ENCODE measurements around the gene GSTO2. TPM values are rescaled to one million over a fixed set of nuclear protein-coding genes. Genes with fewer than 3 reads are reported as not detected.

Gene GSTO2
- total and polyA plus RNA-seq, 12 donors: 0.25 to 1.6 (median 0.94) TPM

DNA sequence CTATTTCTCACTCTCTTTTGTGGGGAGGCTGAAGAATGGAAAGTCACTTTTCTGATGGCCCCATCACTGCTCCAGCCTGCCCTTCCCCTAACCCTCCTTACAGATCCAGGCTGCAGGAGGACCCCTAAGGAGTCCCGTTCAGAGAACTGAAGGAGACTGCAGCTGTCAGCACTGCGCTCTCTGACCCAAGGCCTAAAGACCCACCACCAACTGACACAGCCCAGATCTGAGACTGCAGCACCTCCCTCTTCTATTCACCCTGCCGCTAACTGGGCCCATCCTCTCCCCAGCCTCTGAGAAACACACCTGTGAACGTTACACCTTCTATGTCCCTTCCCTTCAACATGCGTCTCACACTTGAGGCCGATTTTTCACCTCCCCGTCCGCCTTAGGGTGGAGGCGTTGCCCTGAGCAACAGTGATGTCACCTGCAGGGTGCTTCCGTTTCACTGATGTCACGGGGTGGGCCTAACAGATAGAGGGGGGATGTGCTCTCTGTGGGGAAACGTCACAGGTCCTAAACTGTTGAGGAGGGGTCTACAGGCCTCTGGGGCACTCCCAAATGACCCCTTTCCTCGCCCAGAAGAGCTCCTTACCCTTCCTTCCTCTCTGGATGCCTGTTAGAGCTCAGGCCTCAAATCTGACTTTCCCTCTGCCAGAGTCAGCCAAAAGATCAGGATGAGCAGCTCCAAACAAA is 64.2 kb downstream of the GSTO2 start:
- H3K27me3 ChIP-seq: no peaks in the 10 kb centered on the region
- peak overlapping the region; percentile 90 to 100 (median 99) for H3K27ac ChIP-seq
- intact Hi-C loops (cut with DNase I): loop anchor here in 1 of 10 donors (10.0 kb wide), 1 partner anchor 418 kb away; the partner anchor contains the start of gene STN1
- H3K4me3 ChIP-seq: peak overlapping the region in 1 of 10 donors; percentile 4
- ATAC-seq: no peak
- H3K36me3 ChIP-seq: peaks cover 0 to 17% (median 0%) of the 10 kb centered on the region in 9 donors
- 56 to 63% methylated on average over 13 of the region's 13 CpGs for WGBS, 2 donors
- DNase-seq: no peak
- H3K4me1 ChIP-seq: peaks cover 44 to 98% (median 85%) of the 10 kb centered on the region in 9 donors
- TF ChIP-seq, protein P1, sequence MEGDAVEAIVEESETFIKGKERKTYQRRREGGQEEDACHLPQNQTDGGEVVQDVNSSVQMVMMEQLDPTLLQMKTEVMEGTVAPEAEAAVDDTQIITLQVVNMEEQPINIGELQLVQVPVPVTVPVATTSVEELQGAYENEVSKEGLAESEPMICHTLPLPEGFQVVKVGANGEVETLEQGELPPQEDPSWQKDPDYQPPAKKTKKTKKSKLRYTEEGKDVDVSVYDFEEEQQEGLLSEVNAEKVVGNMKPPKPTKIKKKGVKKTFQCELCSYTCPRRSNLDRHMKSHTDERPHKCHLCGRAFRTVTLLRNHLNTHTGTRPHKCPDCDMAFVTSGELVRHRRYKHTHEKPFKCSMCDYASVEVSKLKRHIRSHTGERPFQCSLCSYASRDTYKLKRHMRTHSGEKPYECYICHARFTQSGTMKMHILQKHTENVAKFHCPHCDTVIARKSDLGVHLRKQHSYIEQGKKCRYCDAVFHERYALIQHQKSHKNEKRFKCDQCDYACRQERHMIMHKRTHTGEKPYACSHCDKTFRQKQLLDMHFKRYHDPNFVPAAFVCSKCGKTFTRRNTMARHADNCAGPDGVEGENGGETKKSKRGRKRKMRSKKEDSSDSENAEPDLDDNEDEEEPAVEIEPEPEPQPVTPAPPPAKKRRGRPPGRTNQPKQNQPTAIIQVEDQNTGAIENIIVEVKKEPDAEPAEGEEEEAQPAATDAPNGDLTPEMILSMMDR (IDR thresholded peaks at IDR 0.05): no peak
- no peaks in the 10 kb centered on the region for H3K9me3 ChIP-seq

DNA sequence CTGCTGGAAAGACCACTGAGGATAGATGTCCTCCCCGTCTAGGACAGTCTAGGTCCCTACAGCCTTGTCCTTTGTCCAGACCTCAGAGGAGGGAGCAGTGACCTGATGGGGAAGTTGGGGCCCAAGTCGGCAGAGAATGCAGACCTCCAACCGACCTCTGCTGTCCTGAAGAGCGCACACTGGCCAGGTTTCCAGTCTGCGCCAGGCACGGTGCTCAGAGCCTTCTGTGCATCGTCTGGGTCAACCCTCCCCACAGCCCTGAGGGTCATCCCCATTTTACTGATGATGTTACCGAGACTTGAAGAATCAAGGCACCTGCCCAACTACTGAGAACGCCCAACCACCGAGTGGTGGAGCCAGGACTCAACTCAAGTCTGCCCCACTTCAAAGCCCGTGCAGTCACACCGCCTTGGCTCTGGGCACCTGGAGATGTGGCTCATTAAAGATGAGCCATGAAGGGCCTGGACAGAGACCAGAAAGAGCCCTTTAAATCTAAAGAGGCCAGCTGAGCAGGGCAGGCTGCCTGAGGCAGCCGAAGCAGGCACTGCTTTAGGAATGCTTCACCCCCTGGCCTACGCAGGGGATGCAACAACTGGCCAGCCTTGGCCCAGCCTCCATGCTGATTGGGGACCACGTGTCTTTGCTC is 64.9 kb downstream of the GSTO2 start:
- H3K4me1 ChIP-seq: peaks cover 42 to 96% (median 79%) of the 10 kb centered on the region in 9 donors
- no peak for DNase-seq
- peak overlapping the region; percentile 90 to 100 (median 99) for H3K27ac ChIP-seq

DNA sequence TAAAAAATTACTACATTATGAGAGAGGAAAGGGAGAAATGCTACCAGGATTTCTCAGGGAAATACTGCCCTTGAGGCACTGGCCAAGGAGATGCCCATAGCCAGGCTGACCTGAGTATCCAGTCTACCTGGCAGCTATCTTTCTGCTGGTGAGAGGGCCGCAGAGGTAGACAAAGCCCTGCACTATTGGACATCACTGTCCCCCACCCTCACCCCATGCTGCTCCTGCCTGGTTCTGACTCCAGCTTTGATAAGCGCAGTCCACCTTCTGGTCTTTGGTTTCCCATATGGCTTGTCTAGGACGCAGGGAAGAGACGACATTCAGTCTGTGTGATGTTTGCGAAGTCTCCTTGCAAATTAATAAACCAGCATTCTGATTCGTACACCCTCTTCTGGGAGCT is 65.6 kb downstream of the GSTO2 start:
- ATAC-seq (no peak), DNase-seq (no peak)
- H3K4me3 ChIP-seq: peak overlapping the region in 5 of 10 donors; percentile 0 to 97 (median 14)
- H3K36me3 ChIP-seq: peaks cover 0 to 17% (median 0%) of the 10 kb centered on the region in 9 donors
- H3K27me3 ChIP-seq: no peaks in the 10 kb centered on the region
- no peaks in the 10 kb centered on the region for H3K9me3 ChIP-seq
- H3K4me1 ChIP-seq: peaks cover 37 to 90% (median 73%) of the 10 kb centered on the region in 9 donors
- intact Hi-C loops (cut with DNase I): loop anchor here in 1 of 10 donors (10.0 kb wide), 1 partner anchor 420 kb away; the partner anchor contains the start of gene STN1
- WGBS, 2 donors: 90% methylated on average over 6 of the region's 6 CpGs
- TF ChIP-seq, protein P1 (IDR thresholded peaks at IDR 0.05): no peak
- H3K27ac ChIP-seq: peak overlapping the region; percentile 90 to 100 (median 99)

More for the DNA sequence above, 64.9 kb downstream of the GSTO2 start:
- TF ChIP-seq, protein P1 (IDR thresholded peaks at IDR 0.05): no peak
- Histone ChIP-seq H3K36me3 (peaks cover 0 to 17% (median 0%) of the 10 kb centered on the region in 9 donors), H3K27me3 (no peaks in the 10 kb centered on the region), H3K9me3 (no peaks in the 10 kb centered on the region), H3K4me3 (peak overlapping the region in 2 of 10 donors; percentile 0 to 13)
- ATAC-seq: no peak
- intact Hi-C loops (cut with DNase I): loop anchor here in 1 of 10 donors (10.0 kb wide), 1 partner anchor 419 kb away; the partner anchor contains the start of gene STN1
- 50 to 51% methylated on average over 15 of the region's 15 CpGs for WGBS, 2 donors

DNA sequence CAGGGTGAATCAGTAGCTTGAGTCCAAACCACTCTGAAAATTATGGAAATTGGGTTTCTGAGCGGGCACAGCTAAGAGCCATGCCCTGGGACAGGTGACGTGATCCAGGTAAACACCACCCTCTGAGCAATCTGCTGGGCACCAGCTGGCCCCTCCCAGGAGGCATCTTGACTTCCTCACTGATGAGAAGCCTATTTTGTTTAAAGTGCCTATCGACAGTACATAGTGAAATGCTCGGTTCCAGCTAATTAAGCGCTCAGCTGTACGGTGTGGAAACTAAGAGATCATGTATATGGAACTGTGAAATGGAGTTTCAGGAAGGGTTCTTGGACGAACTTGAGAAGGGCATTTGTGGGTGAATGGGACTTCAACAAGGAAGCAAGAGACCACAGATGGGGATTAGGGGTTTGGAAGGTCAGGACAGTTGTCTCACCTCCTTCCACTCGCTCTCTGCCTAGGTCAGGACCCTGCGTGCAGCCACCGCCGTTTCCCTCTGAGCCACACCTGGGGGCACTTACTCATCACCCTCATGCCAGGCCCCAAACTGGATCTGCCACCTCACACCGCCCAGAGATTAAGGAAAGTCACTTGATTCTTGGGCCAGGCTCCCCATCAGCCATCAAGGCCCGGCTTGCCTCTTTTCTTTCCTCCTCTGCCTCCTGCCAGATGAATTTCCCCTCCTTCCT is 66.1 kb downstream of the GSTO2 start:
- ATAC-seq: no peak
- intact Hi-C loops (cut with DNase I): loop anchor here in 2 of 10 donors (5.0 to 10.0 kb wide), 2 partner anchors 33 to 420 kb away; partner anchors contain the start of gene STN1 (in 1 of the 2)
- Histone ChIP-seq H3K27me3 (no peaks in the 10 kb centered on the region), H3K9me3 (no peaks in the 10 kb centered on the region), H3K4me1 (peaks cover 32 to 88% (median 72%) of the 10 kb centered on the region in 9 donors), H3K4me3 (peak overlapping the region in 7 of 10 donors; percentile 86 to 97 (median 91)), H3K36me3 (peaks cover 0 to 17% (median 0%) of the 10 kb centered on the region in 9 donors), H3K27ac (peak overlapping the region; percentile 90 to 100 (median 99))
- TF ChIP-seq, protein P1 (IDR thresholded peaks at IDR 0.05): no peak
- no peak for DNase-seq
- WGBS, 2 donors: 65 to 68% methylated on average over 13 of the region's 13 CpGs
